ENCODE data around the gene ZNF597. TPM values are rescaled to one million over a fixed set of nuclear protein-coding genes. Genes with fewer than 3 reads are reported as not detected.
A peak's percentile ranks its signal among the peaks of the same experiment; 100 is the strongest.

Gene ZNF597
- total RNA-seq, 1 donor: 2.9 TPM

DNA sequence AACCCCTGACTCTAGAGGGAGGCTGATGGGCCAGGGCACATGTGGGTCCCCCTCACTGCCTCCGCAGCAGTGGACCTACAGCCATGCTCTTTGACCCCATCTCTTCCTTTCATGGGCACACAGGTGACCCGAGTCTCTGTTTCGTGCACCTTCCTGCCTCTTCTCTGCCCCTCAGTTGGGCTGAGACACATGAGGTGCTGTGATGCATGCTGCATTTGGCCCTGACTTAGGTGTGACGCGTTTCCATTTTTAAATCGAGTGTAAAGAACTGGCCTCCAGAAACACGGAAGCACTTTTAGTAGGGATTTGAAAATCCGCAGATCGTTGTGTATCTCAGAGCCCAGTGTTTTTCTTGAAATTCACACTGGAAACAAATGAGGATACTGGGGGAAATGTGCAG is 27.4 kb upstream of the ZNF597 start:
- H3K4me2 ChIP-seq (ENCODE audit: insufficient read depth, low read length): no peak overlapping the region
- no peak overlapping the region for H3K4me3 ChIP-seq (ENCODE audit: insufficient read depth, low read length)
- H3K27ac ChIP-seq (ENCODE audit: low read depth, low read length): no peak overlapping the region
- TF ChIP-seq, protein P1, sequence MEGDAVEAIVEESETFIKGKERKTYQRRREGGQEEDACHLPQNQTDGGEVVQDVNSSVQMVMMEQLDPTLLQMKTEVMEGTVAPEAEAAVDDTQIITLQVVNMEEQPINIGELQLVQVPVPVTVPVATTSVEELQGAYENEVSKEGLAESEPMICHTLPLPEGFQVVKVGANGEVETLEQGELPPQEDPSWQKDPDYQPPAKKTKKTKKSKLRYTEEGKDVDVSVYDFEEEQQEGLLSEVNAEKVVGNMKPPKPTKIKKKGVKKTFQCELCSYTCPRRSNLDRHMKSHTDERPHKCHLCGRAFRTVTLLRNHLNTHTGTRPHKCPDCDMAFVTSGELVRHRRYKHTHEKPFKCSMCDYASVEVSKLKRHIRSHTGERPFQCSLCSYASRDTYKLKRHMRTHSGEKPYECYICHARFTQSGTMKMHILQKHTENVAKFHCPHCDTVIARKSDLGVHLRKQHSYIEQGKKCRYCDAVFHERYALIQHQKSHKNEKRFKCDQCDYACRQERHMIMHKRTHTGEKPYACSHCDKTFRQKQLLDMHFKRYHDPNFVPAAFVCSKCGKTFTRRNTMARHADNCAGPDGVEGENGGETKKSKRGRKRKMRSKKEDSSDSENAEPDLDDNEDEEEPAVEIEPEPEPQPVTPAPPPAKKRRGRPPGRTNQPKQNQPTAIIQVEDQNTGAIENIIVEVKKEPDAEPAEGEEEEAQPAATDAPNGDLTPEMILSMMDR (IDR thresholded peaks at IDR 0.05; ENCODE audit: extremely low read depth, low read depth, low read length): no peak
- H3K27me3 ChIP-seq (ENCODE audit: insufficient read depth, low read length): no peaks in the 10 kb centered on the region
- H4K20me1 ChIP-seq (ENCODE audit: insufficient read depth, low read length): peaks cover 75% of the 10 kb centered on the region
- H2AFZ ChIP-seq (ENCODE audit: low read length): no peak overlapping the region
- peaks cover 13% of the 10 kb centered on the region for H3K36me3 ChIP-seq (ENCODE audit: insufficient read depth, low read length)
- H3K79me2 ChIP-seq (ENCODE audit: insufficient read depth, low read length): peaks cover 98% of the 10 kb centered on the region
- DNase-seq (ENCODE audit: insufficient read length, low spot score, missing footprints): peak; percentile 74
- no peaks in the 10 kb centered on the region for H3K9me3 ChIP-seq (ENCODE audit: low read depth, low read length)
- H3K4me1 ChIP-seq (ENCODE audit: insufficient read depth, low read length): no peaks in the 10 kb centered on the region

DNA sequence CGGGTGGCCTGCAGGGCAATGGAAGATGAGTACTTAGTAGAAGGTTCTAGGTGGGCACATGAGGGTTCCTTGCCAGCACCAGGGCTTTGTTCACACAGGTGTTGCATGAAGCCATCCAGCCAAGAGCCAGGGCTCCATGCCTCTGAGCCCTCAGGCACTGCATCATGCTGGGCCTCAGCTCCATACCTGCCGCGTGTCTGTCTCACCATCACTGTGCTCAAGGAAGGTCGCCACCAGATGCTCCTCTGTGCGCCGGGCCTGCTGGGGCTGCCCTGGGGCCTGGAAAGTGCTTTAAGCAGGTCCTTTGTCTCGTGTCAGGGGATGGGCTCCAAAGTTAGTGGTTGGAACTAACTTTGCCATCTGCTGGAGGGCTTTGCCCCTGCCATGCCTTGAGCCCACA is 26.4 kb upstream of the ZNF597 start:
- Histone ChIP-seq H3K27ac (ENCODE audit: low read depth, low read length) (no peak overlapping the region), H3K4me1 (ENCODE audit: insufficient read depth, low read length) (no peaks in the 10 kb centered on the region), H2AFZ (ENCODE audit: low read length) (no peak overlapping the region), H3K4me3 (ENCODE audit: insufficient read depth, low read length) (no peak overlapping the region), H3K79me2 (ENCODE audit: insufficient read depth, low read length) (peaks cover 99% of the 10 kb centered on the region), H3K4me2 (ENCODE audit: insufficient read depth, low read length) (no peak overlapping the region), H3K27me3 (ENCODE audit: insufficient read depth, low read length) (no peaks in the 10 kb centered on the region), H3K9me3 (ENCODE audit: low read depth, low read length) (no peaks in the 10 kb centered on the region), H3K36me3 (ENCODE audit: insufficient read depth, low read length) (peaks cover 16% of the 10 kb centered on the region), H4K20me1 (ENCODE audit: insufficient read depth, low read length) (peaks cover 81% of the 10 kb centered on the region)
- no peak for DNase-seq (ENCODE audit: insufficient read length, low spot score, missing footprints)
- TF ChIP-seq, protein P1 (IDR thresholded peaks at IDR 0.05; ENCODE audit: extremely low read depth, low read depth, low read length): no peak

DNA sequence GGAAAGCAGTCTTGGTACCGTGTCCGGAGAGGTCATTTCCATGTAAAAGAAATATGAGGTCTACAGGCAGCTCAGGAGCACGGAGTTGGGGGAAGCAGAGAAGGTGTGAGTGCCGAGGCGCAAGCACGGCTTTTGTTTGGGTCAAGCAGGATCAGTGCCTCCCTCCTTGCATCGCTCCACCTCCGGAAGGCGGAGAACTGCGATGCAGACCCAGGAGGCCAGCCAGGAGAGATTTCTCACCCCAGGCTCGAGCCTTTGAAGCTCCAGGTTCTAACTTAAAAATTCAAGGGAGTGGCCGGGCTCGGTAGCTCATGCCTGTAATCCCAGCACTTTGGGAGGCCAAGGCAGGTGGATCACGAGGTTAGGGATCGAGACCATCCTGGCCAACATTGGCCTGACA is 25.2 kb upstream of the ZNF597 start:
- H3K9me3 ChIP-seq (ENCODE audit: low read depth, low read length): no peaks in the 10 kb centered on the region
- DNase-seq (ENCODE audit: insufficient read length, low spot score, missing footprints): peak; percentile 42
- H3K4me3 ChIP-seq (ENCODE audit: insufficient read depth, low read length): no peak overlapping the region
- peaks cover 99% of the 10 kb centered on the region for H3K79me2 ChIP-seq (ENCODE audit: insufficient read depth, low read length)
- no peak overlapping the region for H2AFZ ChIP-seq (ENCODE audit: low read length)
- H3K36me3 ChIP-seq (ENCODE audit: insufficient read depth, low read length): peaks cover 16% of the 10 kb centered on the region
- peaks cover 80% of the 10 kb centered on the region for H4K20me1 ChIP-seq (ENCODE audit: insufficient read depth, low read length)
- no peaks in the 10 kb centered on the region for H3K4me1 ChIP-seq (ENCODE audit: insufficient read depth, low read length)
- TF ChIP-seq, protein P1 (IDR thresholded peaks at IDR 0.05; ENCODE audit: extremely low read depth, low read depth, low read length): no peak
- H3K27ac ChIP-seq (ENCODE audit: low read depth, low read length): no peak overlapping the region
- no peak overlapping the region for H3K4me2 ChIP-seq (ENCODE audit: insufficient read depth, low read length)
- H3K27me3 ChIP-seq (ENCODE audit: insufficient read depth, low read length): no peaks in the 10 kb centered on the region

GRCh38 chr16:3467921-3468320 is 24.6 kb upstream of the ZNF597 start:
- peaks cover 79% of the 10 kb centered on the region for H4K20me1 ChIP-seq (ENCODE audit: insufficient read depth, low read length)
- no peak overlapping the region for H3K4me2 ChIP-seq (ENCODE audit: insufficient read depth, low read length)
- H3K4me1 ChIP-seq (ENCODE audit: insufficient read depth, low read length): no peaks in the 10 kb centered on the region

More at GRCh38 chr16:3467921-3468320, 24.6 kb upstream of the ZNF597 start:
- Histone ChIP-seq H2AFZ (ENCODE audit: low read length) (no peak overlapping the region), H3K27ac (ENCODE audit: low read depth, low read length) (no peak overlapping the region), H3K9me3 (ENCODE audit: low read depth, low read length) (no peaks in the 10 kb centered on the region), H3K4me3 (ENCODE audit: insufficient read depth, low read length) (no peak overlapping the region), H3K79me2 (ENCODE audit: insufficient read depth, low read length) (peaks cover 99% of the 10 kb centered on the region), H3K27me3 (ENCODE audit: insufficient read depth, low read length) (no peaks in the 10 kb centered on the region), H3K36me3 (ENCODE audit: insufficient read depth, low read length) (peaks cover 12% of the 10 kb centered on the region)
- TF ChIP-seq, protein P1 (IDR thresholded peaks at IDR 0.05; ENCODE audit: extremely low read depth, low read depth, low read length): no peak
- peak; percentile 48 for DNase-seq (ENCODE audit: insufficient read length, low spot score, missing footprints)

Measured in osteoblast (primary cell).